ENCODE results near the gene NPAS3. TPM values are rescaled to one million over a fixed set of nuclear protein-coding genes. Genes with fewer than 3 reads are reported as not detected.

The NPAS3 gene
- total and polyA plus RNA-seq, 4 donors: 0.07 to 0.09 (median 0.08) TPM; not detected in 1

- Histone ChIP-seq H3K36me3 (ENCODE audit: control insufficient read depth in 4 of 4, insufficient read depth in 3 of 4, low read depth in 1 of 4, low read length in 3 of 4) (no peaks in the 10 kb centered on the region), H3K9ac (ENCODE audit: low read depth in 1 of 2, low read length in 2 of 2) (no peak overlapping the region), H3K9me3 (ENCODE audit: control insufficient read depth in 4 of 4, low read length in 3 of 4) (peaks cover 0 to 2% (median 0%) of the 10 kb centered on the region in 4 donors), H3K27ac (ENCODE audit: low read depth in 1 of 2, low read length in 2 of 2) (no peak overlapping the region), H3K4me1 (ENCODE audit: control insufficient read depth in 4 of 4, insufficient read depth in 4 of 4, low read length in 3 of 4) (no peaks in the 10 kb centered on the region), H3K4me3 (ENCODE audit: low read depth in 1 of 3, low read length in 3 of 3) (no peak overlapping the region), H3K27me3 (ENCODE audit: control insufficient read depth in 4 of 4, insufficient read depth in 4 of 4, low read length in 3 of 4) (peaks cover 0 to 7% (median 1%) of the 10 kb centered on the region in 4 donors)
- DNase-seq (ENCODE audit: low spot score): no peak
- WGBS: 87% methylated on average over 3 of the region's 3 CpGs
- no peak for TF ChIP-seq HNF4A (conservative IDR thresholded peaks at IDR 0.05)
- TF ChIP-seq MAX (IDR thresholded peaks at IDR 0.05): no peak
- no peak for TF ChIP-seq CTCF (IDR thresholded peaks at IDR 0.05; ENCODE audit: low read depth, low read length, missing input control)
- TF ChIP-seq EGR1 (IDR thresholded peaks at IDR 0.05; ENCODE audit: low read depth in 2 of 2): no peak
- TF ChIP-seq NR2F2 (IDR thresholded peaks at IDR 0.05): no peak
These were observed 799.8 kb downstream of the NPAS3 start for GRCh38 chr14:33738491-33738890.

GRCh38 chr14:33740531-33740930, 801.9 kb downstream of the NPAS3 start:
- Histone ChIP-seq H3K4me1 (ENCODE audit: control insufficient read depth in 4 of 4, insufficient read depth in 4 of 4, low read length in 3 of 4) (no peaks in the 10 kb centered on the region), H3K4me3 (ENCODE audit: low read depth in 1 of 3, low read length in 3 of 3) (no peak overlapping the region), H3K36me3 (ENCODE audit: control insufficient read depth in 4 of 4, insufficient read depth in 3 of 4, low read depth in 1 of 4, low read length in 3 of 4) (no peaks in the 10 kb centered on the region), H3K9me3 (ENCODE audit: control insufficient read depth in 4 of 4, low read length in 3 of 4) (peaks cover 0 to 2% (median 0%) of the 10 kb centered on the region in 4 donors), H3K9ac (ENCODE audit: low read depth in 1 of 2, low read length in 2 of 2) (no peak overlapping the region), H3K27ac (ENCODE audit: low read depth in 1 of 2, low read length in 2 of 2) (no peak overlapping the region), H3K27me3 (ENCODE audit: control insufficient read depth in 4 of 4, insufficient read depth in 4 of 4, low read length in 3 of 4) (peaks cover 0 to 7% (median 1%) of the 10 kb centered on the region in 4 donors)
- DNase-seq (ENCODE audit: low spot score): no peak
- TF ChIP-seq JUND (IDR thresholded peaks at IDR 0.05) (no peak), EGR1 (IDR thresholded peaks at IDR 0.05; ENCODE audit: low read depth in 2 of 2) (no peak), RAD21 (IDR thresholded peaks at IDR 0.05) (no peak), GABPA (IDR thresholded peaks at IDR 0.05 in 1 of 2, conservative IDR thresholded peaks at IDR 0.05 in 1 of 2) (no peak), HNF4G (IDR thresholded peaks at IDR 0.05) (no peak), FOXA1 (IDR thresholded peaks at IDR 0.05) (no peak), YY1 (IDR thresholded peaks at IDR 0.05) (no peak), ZBTB33 (IDR thresholded peaks at IDR 0.05) (no peak), SP1 (IDR thresholded peaks at IDR 0.05) (no peak)
- 79% methylated on average over 5 of the region's 5 CpGs for WGBS

GRCh38 chr14:33742166-33742565, 803.5 kb downstream of the NPAS3 start:
- Histone ChIP-seq H3K27ac (ENCODE audit: low read depth in 1 of 2, low read length in 2 of 2) (no peak overlapping the region), H3K9me3 (ENCODE audit: control insufficient read depth in 4 of 4, low read length in 3 of 4) (peaks cover 0 to 2% (median 0%) of the 10 kb centered on the region in 4 donors), H3K27me3 (ENCODE audit: control insufficient read depth in 4 of 4, insufficient read depth in 4 of 4, low read length in 3 of 4) (peaks cover 0 to 4% (median 1%) of the 10 kb centered on the region in 4 donors), H3K36me3 (ENCODE audit: control insufficient read depth in 4 of 4, insufficient read depth in 3 of 4, low read depth in 1 of 4, low read length in 3 of 4) (no peaks in the 10 kb centered on the region), H3K4me1 (ENCODE audit: control insufficient read depth in 4 of 4, insufficient read depth in 4 of 4, low read length in 3 of 4) (no peaks in the 10 kb centered on the region), H3K9ac (ENCODE audit: low read depth in 1 of 2, low read length in 2 of 2) (no peak overlapping the region), H3K4me3 (ENCODE audit: low read depth in 1 of 3, low read length in 3 of 3) (no peak overlapping the region)
- DNase-seq (ENCODE audit: low spot score): no peak
- WGBS: 74% methylated on average over 4 of the region's 4 CpGs
- TF ChIP-seq JUND (IDR thresholded peaks at IDR 0.05) (no peak), ZBTB33 (IDR thresholded peaks at IDR 0.05) (no peak), GABPA (IDR thresholded peaks at IDR 0.05 in 1 of 2, conservative IDR thresholded peaks at IDR 0.05 in 1 of 2) (no peak), ATF3 (IDR thresholded peaks at IDR 0.05) (no peak), YY1 (IDR thresholded peaks at IDR 0.05) (no peak), TAF1 (conservative IDR thresholded peaks at IDR 0.05) (no peak), FOXA2 (IDR thresholded peaks at IDR 0.05) (no peak), CTCF (IDR thresholded peaks at IDR 0.05; ENCODE audit: low read depth, low read length, missing input control) (no peak), SP1 (IDR thresholded peaks at IDR 0.05) (no peak)

All from liver (tissue), 9 donors.